ENCODE data around the gene SYNE3. TPM values are rescaled to one million over a fixed set of nuclear protein-coding genes. Genes with fewer than 3 reads are reported as not detected.

The SYNE3 gene
- total and polyA plus RNA-seq, 7 experiments from 2014 or later = 6.8 to 83.9 (median 49.1) TPM

GRCh38 chr14:95468448-95469133 is 47.9 kb downstream of the SYNE3 start:
- no peak for ATAC-seq
- H3K36me3 ChIP-seq (ENCODE audit: control insufficient read depth in 2 of 3, insufficient read depth in 3 of 3, low read length in 3 of 3) = peaks cover 3 to 72% (median 6%) of the 10 kb centered on the region in 3 experiments
- Mint-ChIP-seq H3K27me3 (no peaks in the 10 kb centered on the region), H3K9me3 (peaks cover 0 to 3% (median 0%) of the 10 kb centered on the region in 11 donors), H3K27ac (peak overlapping the region in 8 of 9 donors; percentile 82 to 100 (median 97)), H3K36me3 (peaks cover 17 to 61% (median 42%) of the 10 kb centered on the region in 5 donors), H3K4me3 (peak overlapping the region in 1 of 10 donors; percentile 56), H3K4me1 (peaks cover 31 to 74% (median 59%) of the 10 kb centered on the region in 7 donors)
- peaks cover 23 to 45% of the 10 kb centered on the region in 2 donors for H3K4me1 ChIP-seq (ENCODE audit: control insufficient read depth in 2 of 2, insufficient read depth in 2 of 2, low read length in 2 of 2)
- no peaks in the 10 kb centered on the region for H3K9me3 ChIP-seq (ENCODE audit: control insufficient read depth in 2 of 3, low read length in 3 of 3)
- DNase-seq = no peak
- CTCF ChIA-PET = interaction anchor here (2.5 kb wide), 1 partner anchor 59 kb away, joined by 8 read pairs; no protein-coding TSS in a partner anchor
- no peaks in the 10 kb centered on the region for H3K27me3 ChIP-seq (ENCODE audit: control insufficient read depth in 2 of 2, insufficient read depth in 2 of 2, low read length in 2 of 2)
- no peak overlapping the region for H3K4me3 ChIP-seq (ENCODE audit: low read length)
- POLR2A ChIA-PET = interaction anchor here (2.1 kb wide), 1 partner anchor 55 kb away, joined by 10 read pairs; no protein-coding TSS in a partner anchor
- intact Hi-C loops (cut with micrococcal nuclease) = no loop called here
- H3K27ac ChIP-seq (ENCODE audit: low read depth, low read length) = peak overlapping the region; percentile 85

GRCh38 chr14:95467657-95468056 is 48.8 kb downstream of the SYNE3 start:
- H3K4me3 ChIP-seq (ENCODE audit: low read length) = no peak overlapping the region
- no peaks in the 10 kb centered on the region for H3K27me3 ChIP-seq (ENCODE audit: control insufficient read depth in 2 of 2, insufficient read depth in 2 of 2, low read length in 2 of 2)
- peaks cover 3 to 62% (median 6%) of the 10 kb centered on the region in 3 experiments for H3K36me3 ChIP-seq (ENCODE audit: control insufficient read depth in 2 of 3, insufficient read depth in 3 of 3, low read length in 3 of 3)
- DNase-seq (no peak), ATAC-seq (no peak)
- peak overlapping the region in 1 of 10 donors; percentile 40 for H3K4me3 Mint-ChIP-seq
- peak overlapping the region in 8 of 9 donors; percentile 82 to 100 (median 98) for H3K27ac Mint-ChIP-seq
- no peaks in the 10 kb centered on the region for H3K9me3 ChIP-seq (ENCODE audit: control insufficient read depth in 2 of 3, low read length in 3 of 3)
- H3K27ac ChIP-seq (ENCODE audit: low read depth, low read length) = peak overlapping the region; percentile 85
- CTCF ChIA-PET = interaction anchor here (0.5 to 2.5 kb wide), 3 partner anchors 30 to 60 kb away, joined by 3 to 8 read pairs (median 3); no protein-coding TSS in a partner anchor
- POLR2A ChIA-PET = interaction anchor here (1.1 to 2.1 kb wide), 3 partner anchors 9 to 56 kb away, joined by 4 to 10 read pairs (median 4); no protein-coding TSS in a partner anchor
- peaks cover 31 to 74% (median 59%) of the 10 kb centered on the region in 7 donors for H3K4me1 Mint-ChIP-seq
- H3K36me3 Mint-ChIP-seq = peaks cover 13 to 52% (median 37%) of the 10 kb centered on the region in 5 donors
- H3K9me3 Mint-ChIP-seq = peaks cover 0 to 3% (median 0%) of the 10 kb centered on the region in 11 donors
- no peaks in the 10 kb centered on the region for H3K27me3 Mint-ChIP-seq
- intact Hi-C loops (cut with micrococcal nuclease) = no loop called here
- H3K4me1 ChIP-seq (ENCODE audit: control insufficient read depth in 2 of 2, insufficient read depth in 2 of 2, low read length in 2 of 2) = peaks cover 33 to 48% of the 10 kb centered on the region in 2 donors

- intact Hi-C loops (cut with micrococcal nuclease) = no loop called here
- H3K9me3 Mint-ChIP-seq = peaks cover 0 to 3% (median 0%) of the 10 kb centered on the region in 11 donors
- Histone ChIP-seq H3K36me3 (ENCODE audit: control insufficient read depth in 2 of 3, insufficient read depth in 3 of 3, low read length in 3 of 3) (peaks cover 3 to 59% (median 6%) of the 10 kb centered on the region in 3 experiments), H3K27ac (ENCODE audit: low read depth, low read length) (peak overlapping the region; percentile 85), H3K9me3 (ENCODE audit: control insufficient read depth in 2 of 3, low read length in 3 of 3) (no peaks in the 10 kb centered on the region), H3K4me3 (ENCODE audit: low read length) (no peak overlapping the region), H3K4me1 (ENCODE audit: control insufficient read depth in 2 of 2, insufficient read depth in 2 of 2, low read length in 2 of 2) (peaks cover 37 to 50% of the 10 kb centered on the region in 2 donors), H3K27me3 (ENCODE audit: control insufficient read depth in 2 of 2, insufficient read depth in 2 of 2, low read length in 2 of 2) (no peaks in the 10 kb centered on the region)
- ATAC-seq (no peak), DNase-seq (no peak)
- CTCF ChIA-PET = interaction anchor here (0.5 to 2.5 kb wide), 4 partner anchors 15 to 60 kb away, joined by 3 to 8 read pairs (median 3); no protein-coding TSS in a partner anchor
- POLR2A ChIA-PET = interaction anchor here (1.1 to 1.5 kb wide), 3 partner anchors 9 to 25 kb away, joined by 3 to 4 read pairs (median 4); no protein-coding TSS in a partner anchor
- H3K4me3 Mint-ChIP-seq = peak overlapping the region in 2 of 10 donors; percentile 7 to 40
- peak overlapping the region; percentile 38 to 100 (median 96) for H3K27ac Mint-ChIP-seq
- peaks cover 33 to 74% (median 60%) of the 10 kb centered on the region in 7 donors for H3K4me1 Mint-ChIP-seq
- H3K27me3 Mint-ChIP-seq = no peaks in the 10 kb centered on the region
- H3K36me3 Mint-ChIP-seq = peaks cover 13 to 50% (median 35%) of the 10 kb centered on the region in 5 donors
Observed at GRCh38 chr14:95467232-95467631, 49.2 kb downstream of the SYNE3 start.

Other genes with a start within 250 kb of the SYNE3 start
- 1 to 10 TPM in 2 of 5 experiments, under 1 TPM in 3; 0.43 to 6.8 (median 0.70) TPM for gene CLMN, start 196.7 kb downstream of the SYNE3 start, total RNA-seq
- gene CLMN, start 196.7 kb downstream of the SYNE3 start, polyA plus RNA-seq = 1 to 10 TPM in 1 of 2 donors, under 1 TPM in 1; 0.56 to 1.2 TPM
- 10 to 100 TPM; 12.3 to 31.6 (median 19.8) TPM for gene GLRX5, start 18.4 kb upstream of the SYNE3 start, total RNA-seq
- 10 to 100 TPM; 55.2 to 56.9 TPM for gene GLRX5, start 18.4 kb upstream of the SYNE3 start, polyA plus RNA-seq
- under 1 TPM in 1 of 5 experiments, not detected in 4; 0.54 TPM for gene TCL1B, start 169.8 kb upstream of the SYNE3 start, total RNA-seq
- not detected for gene TCL1B, start 169.8 kb upstream of the SYNE3 start, polyA plus RNA-seq
- 1 to 10 TPM in 1 of 5 experiments, under 1 TPM in 2, not detected in 2; 0.42 to 4.9 (median 0.79) TPM for gene TCL1A, start 197.5 kb upstream of the SYNE3 start, total RNA-seq
- gene TCL1A, start 197.5 kb upstream of the SYNE3 start, polyA plus RNA-seq = 1 to 10 TPM in 1 of 2 donors, under 1 TPM in 1; 0.92 to 2.9 TPM

Measured in naive thymus-derived CD4-positive, alpha-beta T cell (primary cell).